ENCODE measurements around the gene PLVAP.

The PLVAP gene

DNA sequence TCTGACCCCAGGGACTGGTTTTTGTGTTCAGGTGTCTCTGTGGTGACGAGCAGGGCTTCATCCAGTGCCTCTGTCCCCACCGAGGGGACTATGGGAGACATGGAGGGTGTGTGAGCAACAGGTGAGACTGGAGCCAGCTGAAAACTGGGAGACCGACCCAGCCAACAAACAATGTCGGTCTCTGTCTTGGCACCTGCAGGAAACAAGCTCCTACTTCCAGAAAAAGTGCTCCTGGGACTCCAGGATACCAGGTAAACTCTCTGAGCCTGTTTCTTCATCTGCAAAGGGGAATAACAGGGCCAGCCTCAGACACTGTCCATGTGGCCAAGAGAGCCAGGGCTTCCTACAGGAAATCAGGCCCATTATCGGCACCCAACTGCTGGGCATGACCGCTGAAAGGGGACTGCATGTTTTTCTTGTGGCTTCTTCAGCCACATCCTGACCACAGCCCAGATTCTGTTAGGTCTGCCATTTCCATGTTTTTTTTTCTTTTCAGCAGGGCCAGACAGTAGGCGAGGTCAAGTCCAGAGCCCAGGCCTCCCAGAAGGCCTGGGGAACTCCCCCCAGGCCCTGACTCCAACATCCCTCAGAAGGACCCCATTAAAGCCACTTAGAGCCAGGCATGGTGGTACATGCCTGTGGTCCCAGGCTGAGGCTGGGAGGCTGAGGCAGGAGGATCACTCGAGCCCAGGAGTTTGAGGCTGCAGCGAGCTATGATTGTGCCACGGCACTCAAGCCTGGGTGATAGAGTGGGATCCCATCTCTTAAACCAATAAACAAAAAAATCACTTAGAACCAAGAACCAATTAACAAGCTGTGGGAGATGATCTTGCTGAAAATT, 29.1 kb upstream of the PLVAP start:
- H3K9me3 Mint-ChIP-seq: no peaks in the 10 kb centered on the region
- peak overlapping the region; percentile 97 for H3K27ac Mint-ChIP-seq
- H3K4me1 Mint-ChIP-seq: peaks cover 51% of the 10 kb centered on the region
- peak; percentile 49 for DNase-seq
- CTCF ChIA-PET: interaction anchor here (0.6 to 1.9 kb wide), 4 partner anchors 13 to 61 kb away, joined by 3 to 5 read pairs (median 4); partner anchors contain the start of gene TMEM221
- H3K36me3 Mint-ChIP-seq: peaks cover 23% of the 10 kb centered on the region
- H3K4me3 Mint-ChIP-seq: peak overlapping the region; percentile 94
- H3K27me3 Mint-ChIP-seq: no peaks in the 10 kb centered on the region

GRCh38 chr19:17405250-17406045, 28.3 kb upstream of the PLVAP start, which contains the start of gene BST2:
Gene BST2, minus strand, starts transcription at chr19:17405630. Its CDS starts 55 bp downstream, at chr19:17405575.
- CTCF ChIA-PET: interaction anchor here (0.8 to 1.9 kb wide), 4 partner anchors 14 to 62 kb away, joined by 3 to 5 read pairs (median 4); partner anchors contain the start of genes MVB12A and TMEM221
- Mint-ChIP-seq H3K27ac (peak within 1 kb of the TSS; percentile 97), H3K36me3 (peaks cover 25% of the 10 kb centered on the region), H3K4me1 (peaks cover 50% of the 10 kb centered on the region), H3K4me3 (peak within 1 kb of the TSS; percentile 94), H3K27me3 (no peaks in the 10 kb centered on the region), H3K9me3 (no peaks in the 10 kb centered on the region)
- peak; percentile 65 for DNase-seq

GRCh38 chr19:17404621-17405249, 27.6 kb upstream of the PLVAP start:
- Mint-ChIP-seq H3K4me1 (peaks cover 49% of the 10 kb centered on the region), H3K27me3 (no peaks in the 10 kb centered on the region), H3K9me3 (no peaks in the 10 kb centered on the region), H3K36me3 (peaks cover 25% of the 10 kb centered on the region), H3K4me3 (peak overlapping the region; percentile 94), H3K27ac (peak overlapping the region; percentile 97)
- CTCF ChIA-PET: interaction anchor here (0.8 to 1.2 kb wide), 3 partner anchors 15 to 62 kb away, joined by 3 to 5 read pairs (median 4); partner anchors contain the start of gene MVB12A
- no peak for DNase-seq

DNA sequence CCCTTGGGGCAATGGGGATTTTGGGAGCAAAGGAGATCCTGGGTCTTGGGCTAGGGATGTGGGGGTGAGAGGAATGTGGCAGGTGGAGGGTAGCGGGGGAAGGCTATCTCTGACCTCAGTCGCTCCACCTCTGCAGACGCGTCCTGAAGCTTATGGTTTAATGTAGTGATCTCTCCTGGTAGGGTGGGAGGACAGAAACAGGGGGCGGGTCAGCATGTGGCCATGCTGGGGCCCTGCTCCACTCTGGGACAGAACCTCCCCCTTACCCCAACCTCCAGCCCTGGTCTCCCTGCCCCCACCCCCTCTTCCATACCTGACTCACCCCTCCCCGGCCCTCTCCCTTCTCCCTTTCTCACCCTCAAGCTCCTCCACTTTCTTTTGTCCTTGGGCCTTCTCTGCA, 26.9 kb upstream of the PLVAP start:
- H3K27me3 Mint-ChIP-seq: no peaks in the 10 kb centered on the region
- peak overlapping the region; percentile 94 for H3K4me3 Mint-ChIP-seq
- no peaks in the 10 kb centered on the region for H3K9me3 Mint-ChIP-seq
- H3K4me1 Mint-ChIP-seq: peaks cover 47% of the 10 kb centered on the region
- H3K36me3 Mint-ChIP-seq: peaks cover 25% of the 10 kb centered on the region
- peak; percentile 34 for DNase-seq
- CTCF ChIA-PET: interaction anchor here (1.5 to 1.6 kb wide), 2 partner anchors 17 to 18 kb away, joined by 3 to 4 read pairs; no protein-coding TSS in a partner anchor
- H3K27ac Mint-ChIP-seq: peak overlapping the region; percentile 97

DNA sequence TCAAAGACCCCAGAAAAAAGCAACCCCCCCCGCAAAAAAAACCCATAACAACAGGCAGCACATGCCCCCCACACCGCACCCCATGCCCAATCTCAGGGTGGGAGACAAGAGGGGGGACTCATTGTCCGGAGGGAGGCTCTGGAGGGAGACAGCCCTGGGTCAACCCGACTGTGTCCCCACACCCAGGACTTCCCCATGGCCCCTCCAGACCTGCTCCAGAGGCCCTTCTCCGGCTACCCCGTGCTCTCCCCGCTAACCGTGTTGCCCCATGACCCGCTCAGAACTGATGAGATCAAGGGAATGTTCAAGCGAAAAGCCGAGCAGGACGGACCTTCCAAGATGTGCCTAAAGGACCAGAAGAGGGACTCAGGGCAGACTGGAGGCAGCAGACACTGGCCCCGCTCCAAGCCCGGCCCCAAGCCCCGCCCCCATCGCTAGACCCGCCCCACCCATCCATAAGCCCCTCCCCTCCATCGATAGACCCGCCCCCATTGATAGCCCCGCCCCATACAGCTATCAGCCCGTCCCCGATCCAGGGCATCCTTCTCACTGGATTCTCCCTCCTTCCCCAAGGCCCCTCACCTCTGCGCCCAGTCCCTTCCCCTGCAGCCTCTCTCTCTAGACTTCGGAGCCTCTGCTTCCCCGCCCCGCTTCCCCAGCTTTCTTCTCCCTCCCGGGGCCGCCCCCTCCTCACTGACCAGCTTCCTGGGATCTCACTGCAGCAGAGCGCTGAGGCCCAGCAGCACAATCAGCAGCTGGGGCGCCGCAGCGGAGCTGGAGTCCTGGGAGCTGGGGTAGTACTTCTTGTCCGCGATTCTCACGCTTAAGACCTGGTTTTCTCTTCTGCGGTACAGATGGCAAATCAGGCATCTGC, 26.1 kb upstream of the PLVAP start:
- no peaks in the 10 kb centered on the region for H3K9me3 Mint-ChIP-seq
- H3K4me1 Mint-ChIP-seq: peaks cover 44% of the 10 kb centered on the region
- DNase-seq: peak; percentile 59
- peak overlapping the region; percentile 94 for H3K4me3 Mint-ChIP-seq
- peaks cover 28% of the 10 kb centered on the region for H3K36me3 Mint-ChIP-seq
- CTCF ChIA-PET: interaction anchor here (0.5 to 1.6 kb wide), 3 partner anchors 9 to 18 kb away, joined by 3 to 4 read pairs (median 3); partner anchors contain the start of gene CCDC194
- no peaks in the 10 kb centered on the region for H3K27me3 Mint-ChIP-seq
- H3K27ac Mint-ChIP-seq: peak overlapping the region; percentile 88

DNA sequence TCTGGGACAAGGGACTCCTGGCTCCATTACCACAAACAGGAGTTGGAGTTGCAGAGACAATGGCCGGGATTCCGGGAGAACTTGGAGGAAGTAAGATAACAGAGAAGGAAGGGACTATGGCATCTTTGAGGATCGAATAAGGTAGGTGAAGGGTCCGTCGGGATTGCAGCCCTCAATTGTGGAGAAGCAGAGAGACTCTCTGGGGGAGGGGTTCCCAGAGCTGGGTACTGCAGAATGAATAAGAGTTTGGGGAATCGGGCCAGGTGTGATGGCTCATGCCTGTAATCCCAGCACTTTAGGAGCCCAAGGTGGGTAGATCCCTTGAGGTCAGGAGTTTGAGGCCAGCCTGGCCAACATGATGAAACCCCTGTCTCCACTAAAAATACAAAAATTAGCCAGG, 24.5 kb upstream of the PLVAP start:
- peaks cover 30% of the 10 kb centered on the region for H3K4me1 Mint-ChIP-seq
- H3K4me3 Mint-ChIP-seq: no peak overlapping the region
- no peaks in the 10 kb centered on the region for H3K9me3 Mint-ChIP-seq
- H3K36me3 Mint-ChIP-seq: peaks cover 25% of the 10 kb centered on the region
- no peak overlapping the region for H3K27ac Mint-ChIP-seq
- CTCF ChIA-PET: no interaction called here
- DNase-seq: no peak
- no peaks in the 10 kb centered on the region for H3K27me3 Mint-ChIP-seq

DNA sequence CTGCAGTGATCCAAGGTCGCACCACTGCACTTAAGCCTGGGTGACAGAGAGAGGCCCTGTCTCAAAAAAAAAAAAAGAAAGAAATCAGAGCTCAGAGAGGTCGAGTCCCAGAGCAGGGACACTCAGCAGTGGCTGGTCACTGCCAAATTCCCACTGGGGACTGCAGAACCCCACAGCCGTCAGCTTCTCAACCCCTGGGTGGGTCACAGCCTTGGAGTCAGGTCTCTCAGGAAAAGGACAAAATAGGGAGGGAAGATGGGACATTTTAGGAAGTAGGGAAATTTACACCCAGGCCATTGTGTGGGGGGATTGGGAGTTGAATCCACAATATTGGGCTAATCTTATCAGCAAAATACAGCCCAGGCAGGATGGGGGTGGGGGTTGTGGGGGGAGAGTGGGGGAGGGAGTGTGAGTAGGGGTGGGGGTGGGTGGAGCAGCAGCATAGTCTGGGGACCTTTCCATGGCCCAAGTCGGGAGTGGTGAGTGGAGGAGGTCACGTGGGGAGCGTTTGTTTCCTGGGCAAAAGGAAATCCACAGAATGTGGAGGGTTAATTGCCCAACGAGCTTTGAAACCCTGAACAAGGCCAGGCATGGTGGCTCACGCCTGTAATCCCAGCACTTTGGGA, 21.9 kb upstream of the PLVAP start:
- no peak for DNase-seq
- CTCF ChIA-PET: interaction anchor here (1.2 kb wide), 1 partner anchor 12 kb away, joined by 4 read pairs; no protein-coding TSS in a partner anchor
- peaks cover 25% of the 10 kb centered on the region for H3K36me3 Mint-ChIP-seq
- H3K4me3 Mint-ChIP-seq: no peak overlapping the region
- no peaks in the 10 kb centered on the region for H3K9me3 Mint-ChIP-seq
- no peak overlapping the region for H3K27ac Mint-ChIP-seq
- peaks cover 26% of the 10 kb centered on the region for H3K4me1 Mint-ChIP-seq
- no peaks in the 10 kb centered on the region for H3K27me3 Mint-ChIP-seq

DNA sequence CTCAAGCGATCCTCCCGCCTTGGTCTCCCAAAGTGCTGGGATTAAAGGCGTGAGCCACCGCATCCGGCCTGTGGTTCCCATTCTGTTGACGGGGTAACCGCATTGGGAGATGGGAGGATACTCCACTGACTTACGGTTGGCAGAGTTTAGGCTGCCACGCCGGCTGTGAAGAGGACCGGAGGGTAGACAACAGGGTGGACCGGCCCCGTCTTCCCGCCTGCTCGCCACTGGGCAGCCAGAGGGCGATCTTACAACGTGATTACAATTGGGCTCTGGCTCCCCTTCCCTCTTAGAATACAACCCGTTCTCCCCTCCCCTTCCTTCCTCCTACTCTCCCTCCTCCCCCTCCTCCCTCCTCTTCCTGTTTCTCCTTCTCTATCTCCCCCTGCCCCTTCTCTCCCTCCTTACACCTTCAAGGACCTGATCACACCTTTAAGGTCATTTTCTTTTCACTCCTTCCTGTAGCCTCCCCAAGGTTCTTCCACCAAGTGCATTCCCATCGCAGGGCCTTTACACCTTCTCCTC, 17.8 kb upstream of the PLVAP start:
- Mint-ChIP-seq H3K27me3 (peaks cover 25% of the 10 kb centered on the region), H3K9me3 (no peaks in the 10 kb centered on the region), H3K4me1 (peaks cover 30% of the 10 kb centered on the region), H3K4me3 (peak overlapping the region; percentile 59), H3K36me3 (peaks cover 11% of the 10 kb centered on the region), H3K27ac (peak overlapping the region; percentile 72)
- CTCF ChIA-PET: interaction anchor here (1.0 to 1.4 kb wide), 6 partner anchors 8 to 70 kb away, joined by 3 to 6 read pairs (median 3); no protein-coding TSS in a partner anchor
- DNase-seq: peak; percentile 84

- peak within 1 kb of the TSS; percentile 72 for H3K27ac Mint-ChIP-seq
- peaks cover 3% of the 10 kb centered on the region for H3K9me3 Mint-ChIP-seq
- H3K36me3 Mint-ChIP-seq: peaks cover 10% of the 10 kb centered on the region
- H3K4me3 Mint-ChIP-seq: peak within 1 kb of the TSS; percentile 59
- peaks cover 30% of the 10 kb centered on the region for H3K4me1 Mint-ChIP-seq
- no peak for DNase-seq
- CTCF ChIA-PET: interaction anchor here (0.7 to 1.4 kb wide), 5 partner anchors 8 to 73 kb away, joined by 3 to 5 read pairs (median 3); no protein-coding TSS in a partner anchor
- peaks cover 36% of the 10 kb centered on the region for H3K27me3 Mint-ChIP-seq
Observed at GRCh38 chr19:17393914-17394313, 16.8 kb upstream of the PLVAP start, which contains the start of gene CCDC194. Gene CCDC194, minus strand, starts transcription at chr19:17394196. Its CDS starts 38 bp downstream, at chr19:17394158.

DNA sequence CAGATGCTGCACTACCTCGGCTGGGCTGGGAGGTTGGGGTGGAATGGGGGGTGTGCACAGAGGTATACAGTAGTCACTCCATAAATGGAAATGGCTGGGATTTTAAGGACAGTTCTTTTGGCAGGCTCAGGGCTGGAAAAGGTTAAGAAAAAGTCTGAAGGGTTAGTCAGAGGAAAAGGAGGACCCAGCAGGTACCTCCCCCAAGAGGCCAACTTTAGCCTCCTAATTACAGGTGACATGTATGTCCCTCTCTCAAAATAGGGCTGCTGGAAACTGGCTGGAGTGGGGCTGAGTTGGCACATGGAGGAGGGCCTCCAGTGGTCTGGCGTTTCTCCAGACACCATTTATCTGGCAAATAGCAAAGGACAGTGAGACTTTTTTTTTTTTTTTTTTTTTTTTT, 15.9 kb upstream of the PLVAP start:
- peaks cover 8% of the 10 kb centered on the region for H3K36me3 Mint-ChIP-seq
- peaks cover 3% of the 10 kb centered on the region for H3K9me3 Mint-ChIP-seq
- no peak overlapping the region for H3K27ac Mint-ChIP-seq

GRCh38 chr19:17391371-17392151, 14.4 kb upstream of the PLVAP start:
- H3K4me3 Mint-ChIP-seq: peak overlapping the region; percentile 81
- H3K4me1 Mint-ChIP-seq: peaks cover 30% of the 10 kb centered on the region
- DNase-seq: no peak

More for the DNA sequence above, 15.9 kb upstream of the PLVAP start:
- no peak for DNase-seq
- Mint-ChIP-seq H3K27me3 (peaks cover 45% of the 10 kb centered on the region), H3K4me3 (no peak overlapping the region), H3K4me1 (peaks cover 30% of the 10 kb centered on the region)
- CTCF ChIA-PET: interaction anchor here (0.7 to 0.9 kb wide), 2 partner anchors 13 to 74 kb away, joined by 3 read pairs; no protein-coding TSS in a partner anchor

More at GRCh38 chr19:17391371-17392151, 14.4 kb upstream of the PLVAP start:
- peaks cover 3% of the 10 kb centered on the region for H3K9me3 Mint-ChIP-seq
- H3K36me3 Mint-ChIP-seq: peaks cover 4% of the 10 kb centered on the region
- H3K27ac Mint-ChIP-seq: no peak overlapping the region
- CTCF ChIA-PET: interaction anchor here (0.7 to 7.8 kb wide), 5 partner anchors 44 to 133 kb away, joined by 3 to 52 read pairs (median 3); no protein-coding TSS in a partner anchor
- peaks cover 52% of the 10 kb centered on the region for H3K27me3 Mint-ChIP-seq
